GM12892 (cell line): ENCODE data around the gene ETV1.

Experiments used
- POLR2A ChIP-seq: IDR thresholded peaks from 2 replicates; pipeline ENCODE4 v1.6.1; 2011; ENCODE audit warnings: low read depth, low read length, control low read depth
- POLR2AphosphoS5 ChIP-seq: IDR thresholded peaks from 2 replicates; pipeline ENCODE4 v1.6.1; 2011; ENCODE audit warnings: low read depth, low read length, control low read depth
- TAF1 ChIP-seq: IDR thresholded peaks from 2 replicates; pipeline ENCODE4 v1.6.1; 2011; ENCODE audit warnings: low read depth, mild to moderate bottlenecking, control low read depth, low read length, borderline replicate concordance

DNA sequence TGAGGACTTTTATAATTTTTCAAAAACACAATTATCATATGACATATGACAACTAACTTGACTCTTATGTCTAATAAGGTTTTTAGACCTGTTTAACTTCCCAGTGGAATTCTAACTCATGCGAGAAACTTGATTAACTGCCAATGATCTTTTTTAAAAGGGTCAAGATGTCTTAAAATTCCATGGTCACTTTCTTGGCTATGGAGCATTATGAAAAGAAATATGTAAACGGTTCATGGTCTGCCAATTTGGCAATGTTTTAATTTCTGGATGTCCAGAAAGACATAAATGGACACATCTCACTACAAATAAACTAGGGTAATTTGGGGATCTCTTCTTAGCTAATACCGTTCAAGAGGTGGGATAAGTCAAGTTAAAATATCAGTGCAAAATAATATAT lies 5.4 kb downstream of the ETV1 start:
- TF ChIP-seq TAF1 (no peak), POLR2AphosphoS5 (no peak), POLR2A (no peak)
